ENCODE data around the gene NIPA2.

Gene NIPA2

DNA sequence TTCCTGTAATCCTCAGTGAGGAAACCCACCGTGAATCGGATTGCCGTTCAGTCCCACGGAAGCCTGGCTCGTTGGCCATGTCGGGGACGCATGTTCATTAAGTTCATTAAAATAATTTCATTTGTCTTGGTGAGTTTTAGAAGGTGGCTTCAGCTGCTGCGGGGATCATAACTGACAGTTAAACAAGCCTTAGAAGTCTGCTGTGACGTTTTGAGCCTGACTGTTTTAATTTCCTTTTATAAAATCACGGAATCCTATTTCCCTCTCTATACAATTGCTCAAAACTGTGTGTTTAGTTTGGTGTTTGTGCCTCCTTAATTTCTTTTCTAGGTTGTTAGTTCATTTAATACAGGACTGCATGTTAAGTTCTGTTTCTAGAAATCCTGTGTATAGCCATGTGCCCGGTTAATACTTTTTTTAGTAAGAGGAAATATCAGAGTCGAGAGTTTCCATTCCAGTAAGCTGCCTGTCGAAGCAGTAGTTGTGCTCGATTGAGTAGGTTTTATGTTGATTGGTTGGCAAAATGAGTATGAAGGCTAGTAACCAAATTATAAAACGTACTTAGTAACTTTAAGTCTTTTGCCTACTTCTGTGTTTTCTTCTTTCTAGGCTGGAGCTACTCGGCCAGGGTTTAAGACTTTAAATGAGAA is 705 bp downstream of the NIPA2 start:
- DNase-seq = no peak

DNA sequence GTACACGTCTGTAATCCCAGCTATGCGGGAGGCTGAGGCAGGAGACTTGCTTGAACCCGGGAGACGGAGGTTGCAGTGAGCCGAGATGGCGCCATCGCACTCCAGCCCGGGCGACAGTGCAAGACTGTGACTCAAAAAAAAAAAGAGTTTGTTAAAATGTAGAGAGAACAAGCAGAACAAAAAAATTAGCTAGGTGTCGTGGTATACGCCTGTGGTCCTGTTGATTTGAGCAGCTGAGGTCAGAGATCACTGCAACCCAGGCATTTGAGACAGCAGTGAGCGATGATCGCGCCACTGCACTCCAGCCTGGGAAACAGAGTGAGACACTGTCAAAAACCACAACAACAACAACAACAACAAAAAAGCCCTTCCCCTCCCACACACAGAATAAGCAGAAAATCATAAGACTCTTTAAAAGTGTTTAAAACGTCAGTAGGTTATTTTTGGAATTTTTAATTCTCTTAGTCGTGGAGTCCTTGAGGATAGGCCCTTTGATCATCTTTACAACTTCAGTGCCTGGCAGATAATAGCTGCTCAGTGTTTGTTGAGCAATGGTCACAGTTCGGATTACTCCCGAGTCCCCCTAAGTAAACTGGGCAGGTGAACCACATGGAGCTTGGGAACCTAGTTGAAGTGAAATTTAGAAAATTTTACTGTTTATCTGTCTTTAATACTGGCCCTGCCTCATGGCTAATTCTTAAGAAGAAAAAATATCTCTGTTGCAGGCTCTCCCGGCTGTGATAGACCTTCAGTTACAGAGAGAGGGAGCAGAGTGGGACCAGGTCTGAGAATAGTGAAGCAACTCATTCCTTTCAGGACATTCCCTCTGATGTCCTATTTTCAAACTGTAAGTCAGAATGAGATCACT is 6.2 kb downstream of the NIPA2 start:
- DNase-seq = no peak

DNA sequence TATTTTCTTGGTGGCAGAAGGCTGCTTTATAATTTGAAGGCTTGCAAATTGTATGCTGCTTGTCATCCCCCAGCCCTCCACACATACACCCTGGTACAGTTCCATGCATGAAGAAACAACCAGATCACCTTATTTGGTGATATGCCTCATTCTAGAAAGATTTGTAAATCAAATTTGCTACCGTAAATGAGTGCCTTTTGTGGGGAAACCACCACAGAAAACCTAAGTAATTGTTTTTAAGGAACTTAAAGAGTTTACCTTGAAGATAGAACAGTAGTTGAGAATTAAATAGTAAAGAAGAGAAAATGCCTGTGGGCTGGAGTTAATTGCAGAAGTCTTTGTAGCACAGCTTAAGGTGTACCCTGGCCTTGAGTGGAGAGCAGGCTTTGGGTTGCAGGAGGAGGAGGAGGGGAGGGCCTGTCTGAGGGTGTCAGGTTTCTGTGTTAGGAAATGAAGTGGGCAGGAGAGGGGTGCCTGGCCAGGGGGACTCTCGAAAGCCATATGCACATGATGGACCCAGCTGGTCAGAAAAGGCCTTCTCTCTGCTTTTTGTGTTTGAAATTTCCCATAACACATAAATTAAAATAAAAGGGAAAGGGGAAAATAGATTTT is 6.9 kb downstream of the NIPA2 start:
- DNase-seq = no peak

DNA sequence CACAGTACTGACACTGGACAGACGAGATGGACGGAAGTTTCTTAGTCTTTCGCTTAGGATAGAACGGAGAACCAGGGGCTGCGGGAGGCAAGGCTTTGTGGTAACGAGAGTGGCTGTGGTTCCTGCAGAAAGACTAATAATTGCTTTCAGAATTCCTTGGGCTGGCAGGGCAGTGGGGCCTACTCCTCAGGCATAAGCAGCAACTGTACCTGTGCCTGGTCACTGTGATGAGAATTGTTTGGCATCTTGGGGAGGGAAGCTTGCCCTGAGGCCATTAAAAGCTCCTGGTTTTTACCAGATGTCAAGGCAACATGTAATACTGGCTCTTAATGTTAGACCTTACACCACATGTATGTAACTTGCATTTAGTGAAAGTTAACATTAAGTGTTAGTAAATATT is 7.6 kb downstream of the NIPA2 start:
- DNase-seq = no peak

DNA sequence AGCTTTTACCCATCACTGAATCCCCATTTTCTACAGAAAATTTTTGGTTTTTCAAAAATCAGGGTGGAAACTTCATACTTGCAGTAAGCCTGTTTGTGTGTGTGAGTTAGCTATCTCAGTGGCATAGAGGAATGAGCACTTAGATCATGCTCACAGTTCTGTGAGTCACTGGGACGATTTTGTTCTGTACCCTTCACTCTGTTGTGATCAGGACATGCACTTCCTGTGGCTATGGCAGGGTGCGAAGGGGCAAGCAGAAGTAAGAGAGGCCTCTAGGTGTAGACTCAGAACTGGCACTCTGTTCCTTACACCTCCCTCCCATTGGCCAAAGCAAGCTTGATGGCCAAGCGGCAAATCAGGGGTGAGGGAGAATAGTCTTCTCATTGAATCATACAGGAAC is 11.6 kb downstream of the NIPA2 start:
- DNase-seq = no peak

DNA sequence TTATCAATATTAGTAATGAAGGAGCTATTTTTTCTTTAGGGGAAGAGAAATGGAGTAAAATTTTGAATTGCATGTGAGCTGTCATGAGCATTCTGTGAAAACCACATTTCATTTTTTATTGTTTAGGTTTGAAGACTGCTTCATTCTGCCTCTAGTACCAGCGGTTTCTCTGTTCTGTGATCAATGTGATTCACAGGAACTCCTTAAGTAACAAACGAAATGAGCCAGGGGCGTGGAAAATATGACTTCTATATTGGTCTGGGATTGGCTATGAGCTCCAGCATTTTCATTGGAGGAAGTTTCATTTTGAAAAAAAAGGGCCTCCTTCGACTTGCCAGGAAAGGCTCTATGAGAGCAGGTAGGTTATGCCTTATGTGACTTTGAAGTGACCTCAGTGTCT is 13.0 kb downstream of the NIPA2 start:
- no peak for DNase-seq

DNA sequence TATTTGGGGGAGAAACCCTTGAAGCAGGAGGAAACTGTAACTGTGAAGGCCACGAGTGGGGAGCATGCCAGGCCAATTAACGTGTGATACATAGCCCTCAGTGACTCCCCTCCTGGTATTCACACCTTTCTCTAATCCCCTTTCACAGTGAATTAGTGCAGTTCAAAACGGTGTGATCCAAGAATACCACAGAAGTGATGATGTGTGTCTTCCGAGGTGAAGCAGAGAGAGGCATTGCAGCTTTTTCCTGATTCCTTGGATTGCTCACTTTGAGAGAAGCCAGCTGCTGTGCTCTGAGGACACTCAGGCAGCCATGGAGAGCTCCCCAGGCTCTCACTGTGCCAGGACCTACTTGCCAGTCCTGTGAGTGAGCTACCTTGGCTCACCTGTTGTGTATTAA is 17.3 kb downstream of the NIPA2 start:
- DNase-seq = no peak

DNA sequence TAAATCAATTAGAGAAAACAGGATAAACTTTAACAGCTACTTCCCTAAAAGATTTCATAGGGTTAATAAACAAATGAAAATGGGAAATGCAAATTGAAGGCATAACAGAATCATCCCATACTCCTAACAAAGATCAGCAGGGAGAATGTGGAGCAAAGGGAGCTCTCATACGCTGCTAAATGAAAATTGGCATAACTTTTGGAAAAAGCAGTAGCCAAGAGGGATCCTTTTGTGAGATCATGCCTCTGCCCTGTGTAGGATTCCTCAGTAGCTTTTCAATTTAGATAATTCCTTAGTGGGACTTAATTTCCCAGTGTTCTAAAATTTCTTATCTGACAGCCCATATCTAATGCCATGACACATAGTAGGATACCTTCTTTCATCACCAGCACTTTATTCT is 18.2 kb downstream of the NIPA2 start:
- DNase-seq = no peak

DNA sequence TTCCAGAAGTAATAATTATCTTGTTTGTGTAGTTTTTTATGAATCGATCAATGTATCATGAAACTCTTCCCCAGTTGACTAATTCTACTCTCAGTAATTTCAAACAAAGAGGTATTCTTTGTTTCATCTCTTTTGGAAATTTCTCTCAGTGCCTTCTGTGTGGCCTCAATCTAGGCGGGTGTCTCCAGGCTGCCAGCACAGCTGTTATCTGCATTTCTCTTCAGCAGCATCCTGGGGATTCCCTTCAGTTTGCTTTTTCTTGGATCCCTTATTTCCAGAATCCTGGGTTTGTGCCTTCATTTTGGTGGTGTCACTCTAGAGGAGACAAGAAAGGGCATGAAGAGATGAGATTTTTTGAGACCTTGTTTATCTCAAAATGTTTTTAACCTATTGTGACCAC is 22.7 kb downstream of the NIPA2 start:
- no peak for DNase-seq

DNA sequence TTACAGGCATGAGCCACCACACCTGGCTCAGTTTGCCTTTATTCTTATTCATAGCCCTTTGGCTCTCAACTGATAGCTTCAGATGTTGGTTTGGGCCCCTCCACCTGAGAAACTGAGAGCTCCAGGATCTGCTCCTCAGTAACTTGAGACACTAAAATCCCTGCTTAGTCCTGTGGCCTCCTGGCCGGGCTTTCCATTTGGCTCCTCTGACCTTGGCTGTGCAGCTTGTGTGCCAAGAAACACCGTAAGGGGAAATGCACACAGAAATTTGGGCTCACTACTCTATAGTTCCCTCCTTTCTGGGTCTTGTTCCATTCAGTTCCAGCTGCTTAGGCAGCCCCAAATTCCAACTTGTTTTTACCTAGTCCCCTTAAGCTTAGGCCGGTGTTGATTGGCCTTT is 24.9 kb downstream of the NIPA2 start:
- DNase-seq = no peak

DNA sequence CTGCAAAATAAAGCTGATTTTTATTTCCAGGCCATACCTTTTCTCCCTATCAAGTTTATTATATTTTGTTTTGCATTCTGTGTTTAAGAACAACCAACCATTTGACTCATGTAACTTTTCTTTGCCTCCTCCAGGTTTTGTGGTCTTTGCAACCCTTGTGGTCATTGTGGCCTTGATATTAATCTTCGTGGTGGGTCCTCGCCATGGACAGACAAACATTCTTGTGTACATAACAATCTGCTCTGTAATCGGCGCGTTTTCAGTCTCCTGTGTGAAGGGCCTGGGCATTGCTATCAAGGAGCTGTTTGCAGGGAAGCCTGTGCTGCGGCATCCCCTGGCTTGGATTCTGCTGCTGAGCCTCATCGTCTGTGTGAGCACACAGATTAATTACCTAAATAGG is 27.6 kb downstream of the NIPA2 start:
- DNase-seq = no peak

DNA sequence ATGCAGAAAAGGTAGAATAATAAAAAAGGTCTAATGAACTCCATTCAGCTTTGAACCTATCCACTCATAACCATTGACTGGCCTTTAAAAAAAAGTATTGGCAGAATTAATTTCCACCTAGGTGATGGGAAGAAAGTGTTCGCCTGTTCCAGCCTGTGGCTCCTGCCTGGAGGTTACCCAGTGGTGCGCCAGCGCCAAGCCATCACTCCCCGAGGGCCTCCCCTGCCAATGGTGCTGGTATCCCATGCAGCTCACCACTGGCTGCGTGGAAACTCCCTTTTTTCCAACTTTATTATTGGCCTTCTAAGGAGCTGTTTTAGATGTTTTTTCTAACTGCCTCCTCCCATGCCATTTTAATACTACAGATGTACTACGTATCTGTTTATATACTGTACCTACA is 29.4 kb downstream of the NIPA2 start:
- DNase-seq = no peak

DNA sequence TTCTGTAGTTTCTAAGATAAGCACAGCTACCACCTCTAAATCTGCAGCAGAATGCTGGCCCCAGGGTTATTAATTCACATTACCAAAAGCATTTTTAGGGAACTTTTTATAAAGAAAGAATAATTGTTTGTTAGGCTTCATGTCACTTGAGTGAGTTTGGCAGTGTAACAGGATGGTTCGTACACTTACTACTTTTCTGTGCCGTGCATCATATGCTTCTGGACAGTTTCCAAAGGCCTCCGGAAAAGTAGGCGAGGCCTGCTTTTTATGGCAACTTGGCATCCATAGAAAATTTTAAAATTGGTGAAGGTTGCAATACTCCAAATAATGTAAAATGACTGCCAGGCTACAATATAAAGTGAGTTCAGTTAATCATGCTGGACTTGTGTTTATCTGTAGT is 30.0 kb downstream of the NIPA2 start:
- no peak for DNase-seq

DNA sequence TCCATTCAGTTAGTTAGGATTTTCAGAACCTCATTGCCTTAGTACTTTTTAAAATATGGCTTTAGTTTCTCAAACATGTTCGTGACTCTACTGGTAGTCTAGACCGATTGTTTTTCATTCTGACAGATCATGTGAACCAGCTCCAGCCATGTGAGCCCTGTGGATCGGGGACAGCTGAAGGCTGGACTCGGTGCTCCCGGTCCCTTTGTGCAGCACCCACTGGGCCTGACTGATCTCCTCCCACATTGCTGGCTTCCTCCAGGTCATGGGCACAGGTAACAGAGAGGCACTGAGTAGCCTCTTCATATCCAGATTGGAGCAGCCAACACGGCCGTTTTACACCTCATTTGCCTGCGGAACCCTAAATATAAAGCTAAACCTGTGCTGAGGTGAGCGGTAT is 30.5 kb downstream of the NIPA2 start:
- DNase-seq = no peak

DNA sequence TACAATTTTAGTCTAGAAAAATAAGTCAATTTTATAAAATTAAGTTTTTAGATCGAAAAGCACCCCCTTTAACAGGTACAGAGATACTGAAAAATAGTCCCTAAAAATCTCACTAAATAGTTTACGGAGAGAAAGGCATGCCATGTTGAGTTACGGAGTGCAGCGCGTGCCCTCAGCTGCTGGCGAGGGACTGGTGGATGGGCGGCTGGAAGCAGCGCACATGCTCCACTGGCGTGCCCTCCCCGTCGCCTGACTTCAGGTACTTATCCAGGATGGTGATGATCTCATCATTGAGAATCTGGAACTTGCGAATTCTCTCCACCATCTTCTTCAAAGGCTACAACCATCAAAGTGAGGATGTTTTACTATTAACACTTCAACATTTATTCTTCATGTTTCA is 31.4 kb downstream of the NIPA2 start:
- DNase-seq = no peak

DNA sequence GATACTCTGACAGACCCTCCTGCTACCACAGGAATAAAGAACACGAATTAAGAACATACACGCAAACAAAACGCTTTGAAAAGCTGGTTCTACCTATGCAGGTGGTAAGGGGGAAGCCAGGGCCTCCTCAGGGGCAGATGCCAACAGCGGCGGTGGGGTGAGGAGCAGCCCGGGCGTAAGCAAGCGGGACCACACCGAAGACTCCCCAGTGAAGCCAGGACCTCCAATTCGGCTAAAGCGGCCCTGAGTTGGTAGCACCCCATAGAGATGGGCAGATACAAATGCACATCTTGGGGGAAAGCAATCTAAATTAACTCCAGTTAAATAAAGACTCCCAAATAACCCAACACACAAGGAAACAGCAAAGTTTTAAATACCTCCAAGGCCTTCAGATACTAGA is 32.4 kb downstream of the NIPA2 start:
- no peak for DNase-seq

DNA sequence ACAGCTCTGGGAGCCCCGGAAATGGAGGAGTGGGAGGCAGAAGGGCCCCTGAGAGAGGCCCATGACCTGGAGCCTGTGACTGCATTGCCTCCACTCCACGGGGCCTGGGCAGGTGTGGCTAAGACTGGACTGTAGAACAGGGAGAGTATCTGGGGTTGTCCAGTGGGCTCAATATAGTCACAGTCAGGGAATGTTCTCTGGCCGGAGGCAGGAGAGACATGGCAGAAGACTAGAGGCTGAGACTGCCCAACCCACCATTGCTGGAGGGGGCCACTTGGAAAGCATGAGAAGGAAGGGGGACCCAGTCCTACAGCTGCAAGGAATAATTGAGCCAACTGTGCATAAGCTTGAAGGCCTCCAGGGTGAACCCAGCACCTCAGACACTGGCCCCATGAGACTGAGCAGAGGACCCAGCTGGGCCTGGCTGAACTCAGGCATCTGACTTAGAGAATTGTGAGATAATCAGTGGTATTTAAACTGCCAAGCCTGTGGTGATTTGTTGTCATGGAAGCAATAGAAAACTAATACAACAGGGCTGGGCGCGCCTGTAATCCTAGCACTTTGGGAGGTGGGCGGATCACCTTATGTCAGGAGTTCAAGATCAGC is 33.1 kb downstream of the NIPA2 start:
- no peak for DNase-seq

DNA sequence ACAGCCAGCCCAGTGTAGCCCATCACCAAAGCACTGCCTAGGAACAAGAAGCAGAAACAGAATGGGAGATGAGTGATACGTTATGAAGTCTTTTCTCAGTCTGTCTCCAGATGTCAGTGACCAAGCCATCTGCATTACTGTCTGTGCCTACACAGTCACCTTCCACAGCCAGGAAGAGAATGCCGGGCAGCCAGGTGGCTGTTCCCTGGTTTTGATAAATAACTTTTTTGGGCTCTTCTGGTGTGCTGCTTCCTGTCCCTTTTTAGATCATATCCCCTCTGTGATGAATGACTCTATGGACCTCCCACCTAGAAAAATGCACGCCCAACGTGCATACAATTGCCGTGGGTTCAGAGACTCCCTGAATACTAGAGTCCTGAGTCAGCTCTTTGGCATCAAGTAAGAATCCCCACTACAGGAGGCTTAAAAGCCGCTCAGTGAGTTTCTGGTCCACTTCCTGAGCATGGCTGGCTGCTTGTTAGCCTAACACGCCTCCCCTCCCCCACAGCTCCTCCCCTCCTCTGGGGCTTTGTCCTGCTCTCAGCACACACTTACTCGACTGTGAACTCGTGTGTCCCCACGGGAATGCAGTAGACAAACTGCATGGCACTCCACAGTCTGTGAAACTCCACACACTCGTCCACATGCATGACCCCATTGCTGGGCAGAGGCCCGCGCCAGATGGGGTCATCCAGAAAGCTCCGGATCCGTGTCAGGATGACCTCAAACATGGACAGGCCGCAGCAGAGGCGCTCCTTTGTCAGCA is 34.7 kb downstream of the NIPA2 start:
- DNase-seq = no peak

DNA sequence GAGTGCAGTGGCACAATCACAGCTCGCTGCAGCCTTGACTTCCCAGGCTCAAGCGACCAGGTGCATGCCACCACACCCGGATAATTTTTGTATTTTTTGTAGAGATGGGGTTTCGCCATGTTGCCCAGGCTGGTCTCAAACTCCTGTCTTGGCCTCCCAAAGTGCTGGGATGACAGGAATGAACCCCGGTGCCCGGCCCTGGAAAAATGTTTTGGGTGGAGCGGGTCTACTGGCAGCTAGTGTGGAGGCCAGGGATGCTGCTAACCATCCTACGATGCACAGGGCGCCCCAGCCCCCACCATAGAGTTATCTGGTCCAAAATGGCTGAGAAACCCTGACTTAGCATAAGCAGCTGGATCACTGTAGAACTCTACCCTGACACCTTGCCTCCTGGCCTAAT is 35.4 kb downstream of the NIPA2 start:
- no peak for DNase-seq

DNA sequence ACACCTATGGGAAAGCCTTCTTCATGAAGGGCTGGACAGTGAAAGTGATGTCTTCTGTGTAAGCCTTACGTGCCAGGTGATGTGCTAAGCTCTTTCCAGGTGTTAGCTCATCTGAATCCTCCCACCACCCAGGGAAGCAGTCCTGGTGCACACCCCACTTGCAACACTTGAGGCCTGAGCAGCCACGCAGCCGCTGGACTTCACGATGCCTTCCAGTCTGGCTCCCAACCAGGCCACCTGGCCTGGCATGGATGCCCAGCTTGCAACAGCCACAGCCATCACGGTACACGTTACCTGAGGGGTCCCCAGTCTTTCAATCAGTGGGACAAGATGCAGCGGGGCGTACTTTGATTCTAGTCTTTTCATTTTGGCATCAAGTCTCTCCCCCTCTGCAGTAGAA is 35.8 kb downstream of the NIPA2 start:
- DNase-seq = no peak

DNA sequence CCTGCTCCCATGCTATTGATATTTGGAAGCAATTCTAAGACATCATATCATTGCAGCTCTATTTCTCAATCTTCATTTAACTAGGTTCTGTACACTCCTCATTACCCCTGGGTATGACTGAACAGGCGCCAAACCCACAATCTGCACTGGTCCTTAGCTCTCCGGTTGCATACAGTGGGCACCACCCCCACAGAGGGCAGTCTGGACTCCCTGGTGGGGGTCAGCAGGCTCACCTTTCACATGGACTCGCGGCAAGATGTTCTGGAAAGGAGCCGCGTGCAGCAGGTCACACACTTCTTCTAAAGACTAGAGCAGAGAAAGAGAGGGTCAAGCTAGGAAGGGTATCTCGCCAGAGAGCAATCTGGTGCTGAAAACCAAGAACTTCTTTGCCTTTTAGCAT is 36.5 kb downstream of the NIPA2 start:
- DNase-seq = no peak

DNA sequence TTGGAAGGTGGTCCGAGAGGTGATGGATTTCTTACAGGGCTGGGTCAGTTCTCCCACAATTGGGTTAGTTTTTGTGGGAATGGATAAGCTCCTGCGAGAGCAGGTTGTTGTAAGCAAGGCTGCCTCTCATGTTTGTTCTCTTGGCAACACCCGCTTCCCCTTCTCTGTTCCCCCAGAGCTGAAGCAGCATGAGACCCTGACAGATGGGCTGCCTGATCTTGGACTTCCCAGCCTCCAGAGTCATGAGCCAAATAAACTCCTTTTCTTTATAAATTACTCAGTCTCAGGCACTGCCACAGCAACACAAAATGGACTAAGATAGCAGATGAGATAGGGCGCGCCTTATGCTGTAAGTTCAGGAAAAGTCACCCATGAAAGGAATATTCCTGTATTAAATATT is 38.7 kb downstream of the NIPA2 start:
- DNase-seq = no peak

DNA sequence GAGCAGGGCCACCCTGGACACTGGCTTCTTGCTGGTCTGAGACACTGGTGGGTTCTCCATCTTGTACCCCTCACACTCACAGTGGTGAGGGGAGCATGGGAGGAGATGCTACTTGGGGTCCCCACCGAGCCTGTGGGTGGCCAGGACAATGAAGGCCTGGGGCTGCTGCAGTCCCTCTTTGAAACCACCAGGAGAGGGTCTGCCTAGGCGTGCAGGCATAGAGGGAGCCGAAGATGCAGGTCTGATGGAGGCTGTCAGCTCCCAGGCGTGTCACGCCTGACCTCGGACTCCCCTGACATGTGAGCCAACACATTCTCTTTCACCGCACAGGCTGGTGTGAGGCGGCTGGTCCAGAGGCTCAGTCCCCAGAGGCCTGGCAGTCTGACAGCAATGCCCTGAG is 39.1 kb downstream of the NIPA2 start:
- DNase-seq = no peak

Measured in effector CD4-positive, alpha-beta T cell (primary cell).